Measurements from ENCODE around the gene ARHGAP28. TPM values are rescaled to one million over a fixed set of nuclear protein-coding genes. Genes with fewer than 3 reads are reported as not detected.
A peak's percentile ranks its signal among the peaks of the same experiment; 100 is the strongest.

Gene ARHGAP28
- total RNA-seq, 1 donor from 2014 or later, result 1.5 TPM

DNA sequence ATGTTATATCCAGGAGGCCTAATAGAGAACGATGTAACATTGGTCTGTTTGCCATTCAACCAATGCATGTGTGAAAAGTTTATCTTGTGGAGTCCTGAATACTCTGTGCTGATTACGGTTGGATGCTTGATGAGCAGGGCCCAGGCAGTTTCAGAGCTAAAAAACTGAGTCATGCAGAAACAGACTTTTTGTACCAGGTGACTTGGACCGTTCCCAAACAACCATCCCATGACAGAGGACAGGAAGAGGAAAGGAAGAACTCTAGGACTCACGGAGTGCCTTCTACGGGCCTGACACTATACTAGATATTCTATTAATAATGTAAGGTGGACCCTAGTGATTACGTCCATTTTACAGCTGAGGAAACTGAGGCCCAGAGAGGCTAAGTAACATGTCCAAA lies 142.1 kb downstream of the ARHGAP28 start:
- Histone ChIP-seq H3K36me3 (no peaks in the 10 kb centered on the region), H3K4me1 (no peaks in the 10 kb centered on the region), H3K4me3 (no peak overlapping the region), H3K27ac (replicated peaks) (no peak overlapping the region), H3K27me3 (ENCODE audit: low read depth) (no peaks in the 10 kb centered on the region), H3K9me3 (replicated peaks) (no peaks in the 10 kb centered on the region)
- no peak for DNase-seq
- intact Hi-C loops (cut with micrococcal nuclease), result loop anchor here (10.0 kb wide), 1 partner anchor 137 kb away; no protein-coding TSS in a partner anchor
- TF ChIP-seq, protein P1, sequence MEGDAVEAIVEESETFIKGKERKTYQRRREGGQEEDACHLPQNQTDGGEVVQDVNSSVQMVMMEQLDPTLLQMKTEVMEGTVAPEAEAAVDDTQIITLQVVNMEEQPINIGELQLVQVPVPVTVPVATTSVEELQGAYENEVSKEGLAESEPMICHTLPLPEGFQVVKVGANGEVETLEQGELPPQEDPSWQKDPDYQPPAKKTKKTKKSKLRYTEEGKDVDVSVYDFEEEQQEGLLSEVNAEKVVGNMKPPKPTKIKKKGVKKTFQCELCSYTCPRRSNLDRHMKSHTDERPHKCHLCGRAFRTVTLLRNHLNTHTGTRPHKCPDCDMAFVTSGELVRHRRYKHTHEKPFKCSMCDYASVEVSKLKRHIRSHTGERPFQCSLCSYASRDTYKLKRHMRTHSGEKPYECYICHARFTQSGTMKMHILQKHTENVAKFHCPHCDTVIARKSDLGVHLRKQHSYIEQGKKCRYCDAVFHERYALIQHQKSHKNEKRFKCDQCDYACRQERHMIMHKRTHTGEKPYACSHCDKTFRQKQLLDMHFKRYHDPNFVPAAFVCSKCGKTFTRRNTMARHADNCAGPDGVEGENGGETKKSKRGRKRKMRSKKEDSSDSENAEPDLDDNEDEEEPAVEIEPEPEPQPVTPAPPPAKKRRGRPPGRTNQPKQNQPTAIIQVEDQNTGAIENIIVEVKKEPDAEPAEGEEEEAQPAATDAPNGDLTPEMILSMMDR (IDR thresholded peaks at IDR 0.05; ENCODE audit: borderline replicate concordance), result no peak

DNA sequence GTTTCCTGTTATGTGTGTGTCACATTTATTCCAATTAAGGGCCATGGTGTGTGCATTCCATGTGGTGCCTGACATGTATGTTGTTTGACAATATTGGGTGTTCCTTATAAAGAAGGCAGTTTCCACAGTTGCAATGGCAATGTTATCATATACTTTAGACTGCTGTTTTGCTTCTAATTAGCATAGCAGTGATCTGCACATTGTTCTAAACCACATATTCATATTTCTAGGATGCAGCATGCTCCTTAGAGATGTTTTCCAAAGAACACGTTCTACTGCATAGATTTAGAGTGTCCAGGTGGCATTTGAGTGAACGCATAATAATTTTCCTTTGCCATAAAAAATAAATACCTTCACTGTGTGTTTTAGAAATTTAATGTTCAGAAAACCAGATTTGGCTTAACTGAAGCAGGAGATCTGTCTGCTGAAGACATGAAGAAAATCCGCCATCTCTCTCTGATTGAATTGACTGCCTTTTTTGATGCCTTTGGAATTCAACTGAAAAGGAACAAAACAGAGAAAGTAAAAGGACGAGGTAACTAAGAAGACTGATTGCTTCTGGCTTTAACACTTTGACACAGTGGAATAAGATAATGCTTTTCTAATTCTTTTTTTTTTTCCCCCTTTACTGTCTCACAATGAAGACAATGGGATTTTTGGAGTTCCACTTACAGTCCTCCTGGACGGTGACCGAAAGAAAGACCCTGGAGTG lies 143.7 kb downstream of the ARHGAP28 start:
- no peak for DNase-seq
- Histone ChIP-seq H3K27ac (replicated peaks) (no peak overlapping the region), H3K27me3 (ENCODE audit: low read depth) (no peaks in the 10 kb centered on the region), H3K4me3 (no peak overlapping the region), H3K36me3 (no peaks in the 10 kb centered on the region), H3K4me1 (no peaks in the 10 kb centered on the region), H3K9me3 (replicated peaks) (no peaks in the 10 kb centered on the region)
- intact Hi-C loops (cut with micrococcal nuclease), result loop anchor here (10.0 kb wide), 1 partner anchor 138 kb away; no protein-coding TSS in a partner anchor
- TF ChIP-seq, protein P1 (IDR thresholded peaks at IDR 0.05; ENCODE audit: borderline replicate concordance), result no peak

DNA sequence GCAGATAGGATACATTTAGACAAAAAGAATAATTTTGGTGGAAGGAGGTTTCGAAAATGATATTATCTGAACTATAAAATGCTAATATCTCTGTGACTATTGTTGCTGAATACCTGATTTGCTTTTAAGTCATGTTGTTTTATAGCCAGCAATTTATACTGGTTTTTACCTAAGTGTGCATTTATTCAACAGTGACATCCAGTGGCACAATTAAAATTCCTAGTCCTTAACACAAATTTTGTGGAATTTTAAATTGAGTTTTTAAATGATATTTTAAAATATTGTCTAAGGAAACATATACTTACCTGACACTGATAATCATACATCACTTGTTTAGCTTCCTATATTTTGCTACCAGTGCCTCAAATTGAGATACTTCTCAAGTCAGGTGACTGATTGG lies 144.8 kb downstream of the ARHGAP28 start:
- no peaks in the 10 kb centered on the region for H3K27me3 ChIP-seq (ENCODE audit: low read depth)
- H3K36me3 ChIP-seq, result no peaks in the 10 kb centered on the region
- H3K9me3 ChIP-seq (replicated peaks), result no peaks in the 10 kb centered on the region
- no peak overlapping the region for H3K4me3 ChIP-seq
- DNase-seq, result no peak
- H3K4me1 ChIP-seq, result no peaks in the 10 kb centered on the region
- no peak overlapping the region for H3K27ac ChIP-seq (replicated peaks)
- TF ChIP-seq, protein P1 (IDR thresholded peaks at IDR 0.05; ENCODE audit: borderline replicate concordance), result peak; percentile 19
- intact Hi-C loops (cut with micrococcal nuclease), result loop anchor here (10.0 kb wide), 1 partner anchor 140 kb away; no protein-coding TSS in a partner anchor

DNA sequence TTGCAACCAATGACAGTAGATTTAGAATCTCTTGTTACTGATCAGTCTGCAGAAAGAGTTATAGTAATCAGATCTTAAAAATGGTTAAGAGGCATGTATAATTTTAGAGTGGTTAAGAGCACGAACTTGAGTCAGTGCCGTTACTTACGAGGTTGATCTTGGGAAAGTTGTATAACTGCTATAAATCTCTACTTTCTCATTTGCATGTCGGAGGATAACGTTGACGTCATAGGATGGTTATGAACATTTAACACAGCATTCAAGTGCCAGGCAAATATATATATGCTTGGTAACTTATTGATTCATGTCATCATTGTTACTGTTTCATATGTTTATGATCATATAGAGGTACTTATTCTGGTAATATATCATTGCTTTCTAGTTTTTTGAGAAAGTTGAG lies 146.2 kb downstream of the ARHGAP28 start:
- intact Hi-C loops (cut with micrococcal nuclease), result loop anchor here (10.0 kb wide), 1 partner anchor 141 kb away; no protein-coding TSS in a partner anchor
- Histone ChIP-seq H3K4me3 (no peak overlapping the region), H3K27me3 (ENCODE audit: low read depth) (no peaks in the 10 kb centered on the region), H3K36me3 (no peaks in the 10 kb centered on the region), H3K27ac (replicated peaks) (no peak overlapping the region), H3K9me3 (replicated peaks) (no peaks in the 10 kb centered on the region), H3K4me1 (no peaks in the 10 kb centered on the region)
- no peak for DNase-seq
- TF ChIP-seq, protein P1 (IDR thresholded peaks at IDR 0.05; ENCODE audit: borderline replicate concordance), result no peak

DNA sequence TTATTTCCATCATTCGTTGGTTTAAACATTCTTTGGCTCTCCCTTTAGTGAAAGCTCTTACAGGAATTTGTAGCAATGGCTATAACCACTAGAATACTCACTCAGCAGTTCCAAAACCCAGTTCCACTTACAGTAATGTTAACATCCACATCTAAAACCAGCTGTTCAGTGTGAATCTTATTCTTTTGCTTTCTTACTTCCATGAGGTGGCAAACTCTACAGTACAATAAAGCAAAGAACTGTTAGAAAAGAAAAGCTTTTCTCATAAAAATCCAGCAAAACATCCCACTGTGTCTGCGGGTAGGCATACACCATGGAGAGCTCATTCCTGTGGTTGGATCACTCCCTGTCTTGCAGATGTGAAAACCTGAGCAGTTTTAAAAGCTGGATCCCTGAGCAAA lies 147.1 kb downstream of the ARHGAP28 start:
- Histone ChIP-seq H3K4me3 (no peak overlapping the region), H3K27ac (replicated peaks) (no peak overlapping the region), H3K4me1 (no peaks in the 10 kb centered on the region), H3K9me3 (replicated peaks) (no peaks in the 10 kb centered on the region), H3K27me3 (ENCODE audit: low read depth) (no peaks in the 10 kb centered on the region), H3K36me3 (no peaks in the 10 kb centered on the region)
- TF ChIP-seq, protein P1 (IDR thresholded peaks at IDR 0.05; ENCODE audit: borderline replicate concordance), result no peak
- intact Hi-C loops (cut with micrococcal nuclease), result loop anchor here (10.0 kb wide), 1 partner anchor 142 kb away; no protein-coding TSS in a partner anchor
- DNase-seq, result no peak
